Fibroblast of lung (primary cell): ENCODE data around the gene OR1A2. TPM values are rescaled to one million over a fixed set of nuclear protein-coding genes. Genes with fewer than 3 reads are reported as not detected.
"Not testable (repeated sequence)": the region's sequence is repeated elsewhere in the genome, so short reads cannot be mapped to it uniquely, and the experiment has no call there.

Source experiments
- DNase-seq, 2 donors: peaks; one replicate each; pipeline versions ENCODE4 v3.0.0 to v3.0.0-alpha.2; 2010; ENCODE audit warnings: low read depth in 2 of 2
- H2AFZ ChIP-seq: 2 replicates; pipeline ENCODE4 v1.5.1; 2012; ENCODE audit warnings: low read length, control low read depth, inconsistent platforms
- H3K27ac ChIP-seq: 2 replicates; pipeline ENCODE4 v1.5.1; 2011; ENCODE audit warnings: low read length, control low read depth; ENCODE audit not compliant: insufficient read depth
- H3K27me3 ChIP-seq: 2 replicates; pipeline ENCODE4 v1.5.1; 2011; ENCODE audit warnings: mild to moderate bottlenecking, low read length; ENCODE audit not compliant: control insufficient read depth, insufficient read depth
- H3K36me3 ChIP-seq: 2 replicates; pipeline ENCODE4 v1.5.1; 2011; ENCODE audit warnings: low read length; ENCODE audit not compliant: control insufficient read depth, insufficient read depth
- H3K4me1 ChIP-seq: 2 replicates; pipeline ENCODE4 v1.5.1; 2011; ENCODE audit warnings: low read length; ENCODE audit not compliant: control insufficient read depth, insufficient read depth; ENCODE audit errors: extremely low read depth
- H3K4me2 ChIP-seq: 2 replicates; pipeline ENCODE4 v1.5.1; 2011; ENCODE audit warnings: low read length, control low read depth; ENCODE audit not compliant: insufficient read depth; ENCODE audit errors: extremely low read depth
- H3K4me3 ChIP-seq, 4 experiments: fragments of 200-600 bp in 1 of 4; sonication (generic) in 1 of 4; replicated peaks in 1 of 4; 2 replicates each; pipeline ENCODE4 v1.5.1; 2011 to 2016; ENCODE audit warnings: low read length in 4 of 4, low read depth in 3 of 4, mild to moderate bottlenecking in 3 of 4, control low read depth in 2 of 4, inconsistent platforms in 1 of 4, mixed read lengths in 1 of 4; ENCODE audit not compliant: insufficient read depth in 1 of 4; ENCODE audit errors: control extremely low read depth in 1 of 4
- H3K79me2 ChIP-seq: 2 replicates; pipeline ENCODE4 v1.5.1; 2012; ENCODE audit warnings: mild to moderate bottlenecking, low read length, inconsistent platforms; ENCODE audit not compliant: control insufficient read depth, insufficient read depth
- H3K9ac ChIP-seq: 2 replicates; pipeline ENCODE4 v1.5.1; 2011; ENCODE audit warnings: mild to moderate bottlenecking, low read length, control low read depth; ENCODE audit not compliant: insufficient read depth
- H3K9me3 ChIP-seq: 2 replicates; pipeline ENCODE4 v1.5.1; 2012; ENCODE audit warnings: low read depth, low read length; ENCODE audit not compliant: control insufficient read depth, insufficient read depth
- H4K20me1 ChIP-seq: 2 replicates; pipeline ENCODE4 v1.5.1; 2011; ENCODE audit warnings: low read length; ENCODE audit not compliant: control insufficient read depth, insufficient read depth; ENCODE audit errors: extremely low read depth
- polyA plus RNA-seq, 2 donors: library from polyadenylated mRNA; depleted of rRNA in 1 of 2; stranded (reverse) in 1 of 2; unstranded in 1 of 2; fragments of >200 nt; gene quantifications; 2 replicates each; pipeline ENCODE4 v1.2.1, GENCODE V29; 2011 to 2012; ENCODE audit warnings: missing spikeins in 1 of 2
- total RNA-seq: library from RNA; depleted of rRNA; stranded (reverse); fragments of >200 nt; gene quantifications from 2 replicates; pipeline ENCODE4 v1.2.1, GENCODE V29; 2014

OR1A2 gene
- total and polyA plus RNA-seq, 2 donors (not counting 1 experiment from before 2014, with no cell fraction given) = not detected

- H3K4me3 ChIP-seq, H3K27me3 ChIP-seq, H3K27ac ChIP-seq, H3K4me1 ChIP-seq, H4K20me1 ChIP-seq, H3K79me2 ChIP-seq, H3K36me3 ChIP-seq, H3K4me2 ChIP-seq, H3K9ac ChIP-seq, H2AFZ ChIP-seq, H3K9me3 ChIP-seq, DNase-seq: not testable (repeated sequence)
These were observed 43.7 kb downstream of the OR1A2 start for GRCh38 chr17:3241044-3241443.

- not testable (repeated sequence) for H3K4me1 ChIP-seq, H2AFZ ChIP-seq, H3K4me2 ChIP-seq, H3K4me3 ChIP-seq, DNase-seq, H3K9me3 ChIP-seq, H3K79me2 ChIP-seq, H3K9ac ChIP-seq, H4K20me1 ChIP-seq, H3K27me3 ChIP-seq, H3K36me3 ChIP-seq, H3K27ac ChIP-seq
These were observed 47.5 kb downstream of the OR1A2 start for GRCh38 chr17:3244841-3245240.

Other genes starting within 250 kb of the OR1A2 start
- not detected in 2 replicates for gene OR1D5, start 133.9 kb upstream of the OR1A2 start, total RNA-seq
- gene OR1D5, start 133.9 kb upstream of the OR1A2 start, polyA plus RNA-seq = not detected in 2 replicates
- not detected in 2 replicates for gene OR1D2, start 93.1 kb upstream of the OR1A2 start, total RNA-seq
- not detected in 2 replicates for gene OR1D2, start 93.1 kb upstream of the OR1A2 start, polyA plus RNA-seq
- not detected in 2 replicates for gene OR1G1, start 70.0 kb upstream of the OR1A2 start, total RNA-seq
- not detected in 2 replicates for gene OR1G1, start 70.0 kb upstream of the OR1A2 start, polyA plus RNA-seq
- gene OR1A1, start 10.1 kb downstream of the OR1A2 start, total RNA-seq = not detected in 2 replicates
- not detected in 2 replicates for gene OR1A1, start 10.1 kb downstream of the OR1A2 start, polyA plus RNA-seq
- not detected in 2 replicates for gene OR3A1, start 100.8 kb downstream of the OR1A2 start, total RNA-seq
- 0.03 TPM in 1 of 2 replicates, not detected in the other for gene OR3A1, start 100.8 kb downstream of the OR1A2 start, polyA plus RNA-seq
- under 0.01 TPM in 1 of 2 replicates, not detected in the other for gene OR3A2, start 188.8 kb downstream of the OR1A2 start, total RNA-seq
- 0.03 TPM in 1 of 2 replicates, not detected in the other for gene OR3A2, start 188.8 kb downstream of the OR1A2 start, polyA plus RNA-seq
- gene OR1E1, start 200.9 kb downstream of the OR1A2 start, total RNA-seq = not detected in 2 replicates
- gene OR1E1, start 200.9 kb downstream of the OR1A2 start, polyA plus RNA-seq = not detected in 2 replicates
- gene OR3A3, start 213.9 kb downstream of the OR1A2 start, total RNA-seq = not detected in 2 replicates
- not detected in 2 replicates for gene OR3A3, start 213.9 kb downstream of the OR1A2 start, polyA plus RNA-seq
- gene OR1E2, start 236.3 kb downstream of the OR1A2 start, total RNA-seq = not detected in 2 replicates
- not detected in 2 replicates for gene OR1E2, start 236.3 kb downstream of the OR1A2 start, polyA plus RNA-seq